GM12878 (cell line): ENCODE data around the gene MAN2A1. TPM values are rescaled to one million over a fixed set of nuclear protein-coding genes. Genes with fewer than 3 reads are reported as not detected.

Experiments used
- ATAC-seq: fragments of 200-7000 bp; cut with Tn5 transposase; 3 replicates; pipeline ENCODE4 v1.9.1; 2020; ENCODE audit warnings: mild to moderate bottlenecking, moderate library complexity
- BruUV-seq: library from RNA; stranded (reverse); fragments of 400-500 nt; replicated peaks from 2 replicates; lab custom pipeline; 2021; lab: Mats Ljungman, UMichigan
- CTCF ChIA-PET: fragments of 300-600 bp; sonication (Branson Sonifier 250); formaldehyde crosslinking; extraction: SDS; loops from one replicate; lab custom pipeline; 2021; ENCODE audit warnings: inconsistent platforms; lab: Yijun Ruan, JAX
- POLR2A ChIA-PET: fragments of 350-600 bp; formaldehyde crosslinking; extraction: SDS; loops from one replicate; lab custom pipeline; 2021; ENCODE audit warnings: inconsistent platforms; lab: Charles Lee
- RAD21 ChIA-PET: fragments of 300-600 bp; sonication (Branson Sonifier 250); formaldehyde crosslinking; loops from one replicate; lab custom pipeline; 2023; ENCODE audit warnings: antibody characterized with exemption; ENCODE audit not compliant: unreplicated experiment; lab: Charles Lee
- SMC1A ChIA-PET: fragments of 300-600 bp; sonication (Branson Sonifier 250); formaldehyde crosslinking; loops from one replicate; lab custom pipeline; 2023; ENCODE audit not compliant: unreplicated experiment, uncharacterized antibody; lab: Charles Lee
- DNase-seq: peaks from one replicate; pipeline ENCODE4 v3.0.0-alpha.2; 2011; ENCODE audit warnings: low read depth, low spot score
- FAIRE-seq: peaks from 3 replicates; lab custom pipeline; 2011; peaks lifted over from hg19 to GRCh38; lab: Jason Lieb, UNC
- H2AFZ ChIP-seq: 2 replicates; pipeline ENCODE4 v1.6.0; 2011; ENCODE audit warnings: low read depth, low read length, control low read depth; ENCODE audit not compliant: control insufficient read depth
- H3K27ac ChIP-seq: 2 replicates; pipeline ENCODE4 v1.5.1; 2011; ENCODE audit warnings: control low read depth; ENCODE audit not compliant: control insufficient read depth, insufficient read depth
- H3K27me3 ChIP-seq, 2 experiments: replicated peaks in 1 of 2; 2 replicates each; pipeline versions ENCODE4 v1.6.0 to v1.6.1; 2011; ENCODE audit warnings: low read length in 1 of 2; ENCODE audit not compliant: control insufficient read depth in 2 of 2, insufficient read depth in 2 of 2
- H3K36me3 ChIP-seq, 2 experiments: 2 replicates each; pipeline ENCODE4 v1.5.1; 2011; ENCODE audit warnings: low read length in 1 of 2; ENCODE audit not compliant: control insufficient read depth in 2 of 2, insufficient read depth in 2 of 2
- H3K4me1 ChIP-seq: 2 replicates; pipeline ENCODE4 v1.6.1; 2011; ENCODE audit warnings: mild to moderate bottlenecking, low read length, moderate library complexity, mixed read lengths; ENCODE audit not compliant: control insufficient read depth, insufficient read depth
- H3K4me2 ChIP-seq: 2 replicates; pipeline ENCODE4 v1.6.0; 2011; ENCODE audit warnings: control low read depth; ENCODE audit not compliant: control insufficient read depth, insufficient read depth
- H3K4me3 ChIP-seq: fragments of 200-600 bp; sonication (generic); 2 replicates; pipeline ENCODE4 v1.5.1; 2016
- H3K79me2 ChIP-seq: 2 replicates; pipeline ENCODE4 v1.6.0; 2011; ENCODE audit warnings: low read length; ENCODE audit not compliant: control insufficient read depth, insufficient read depth
- H3K9ac ChIP-seq: 2 replicates; pipeline ENCODE4 v1.8.0; 2011; ENCODE audit warnings: low read length, control low read depth, mixed read lengths; ENCODE audit not compliant: control insufficient read depth, insufficient read depth
- H3K9me3 ChIP-seq: replicated peaks from 3 replicates; pipeline ENCODE4 v1.5.1; 2011; ENCODE audit warnings: mild to moderate bottlenecking, low read length; ENCODE audit not compliant: control insufficient read depth, insufficient read depth
- H4K20me1 ChIP-seq: 2 replicates; pipeline ENCODE4 v1.6.0; 2011; ENCODE audit not compliant: control insufficient read depth, insufficient read depth
- ASH2L ChIP-seq: fragments of 300-600, 200-600 bp; sonication (generic); IDR thresholded peaks from 2 replicates; pipeline ENCODE4 v1.6.1; 2017; ENCODE audit warnings: low read depth, mild to moderate bottlenecking, borderline replicate concordance
- BRCA1 ChIP-seq: IDR thresholded peaks from 2 replicates; pipeline ENCODE4 v1.6.1; 2011; ENCODE audit warnings: low read depth, low read length, improper control_type of control experiment
- CBX3 ChIP-seq: fragments of 200-600 bp; sonication (generic); IDR thresholded peaks from 2 replicates; pipeline ENCODE4 v1.6.1; 2016; ENCODE audit warnings: low read depth, borderline replicate concordance
- CUX1 ChIP-seq: IDR thresholded peaks from 2 replicates; pipeline ENCODE4 v1.6.1; 2012; ENCODE audit warnings: improper control_type of control experiment, low read depth, low read length; ENCODE audit not compliant: insufficient replicate concordance
- DPF2 ChIP-seq: fragments of 450-650 bp; IDR thresholded peaks from 2 replicates; pipeline ENCODE4 v1.6.1; 2017; ENCODE audit warnings: mild to moderate bottlenecking
- EZH2 ChIP-seq: IDR thresholded peaks from 2 replicates; pipeline ENCODE4 v1.6.1; 2012; ENCODE audit warnings: low read depth, mild to moderate bottlenecking, control low read depth, inconsistent platforms, low read length, borderline replicate concordance; ENCODE audit not compliant: control insufficient read depth
- IRF5 ChIP-seq: fragments of 450-650 bp; IDR thresholded peaks from 2 replicates; pipeline ENCODE4 v1.6.1; 2017; ENCODE audit warnings: borderline replicate concordance
- RELB ChIP-seq: fragments of 450-650 bp; IDR thresholded peaks from 2 replicates; pipeline ENCODE4 v1.6.1; 2017; ENCODE audit warnings: low read depth, mild to moderate bottlenecking, moderate library complexity
- SPI1 ChIP-seq: IDR thresholded peaks from 2 replicates; pipeline ENCODE4 v1.6.1; 2011; ENCODE audit warnings: low read depth, mild to moderate bottlenecking, low read length, moderate library complexity, borderline replicate concordance; ENCODE audit not compliant: insufficient read depth
- WGBS: methylation state at CpG from one replicate; pipeline ENCODE4 v1.1.6; 2016; ENCODE audit warnings: low lambda C conversion rate; ENCODE audit not compliant: insufficient replicate concordance, insufficient coverage; ENCODE audit errors: missing lambda C conversion rate; 5-methylcytosine and 5-hydroxymethylcytosine counted together
- in situ Hi-C: fragments of 300-500 bp; cut with MboI; formaldehyde crosslinking; loops from 9 replicates; pipeline ENCODE4 v1.14.3; 2018; ENCODE audit warnings: mixed read lengths
- intact Hi-C: fragments of 100-400 bp; cut with micrococcal nuclease; formaldehyde crosslinking; loops from one replicate; pipeline ENCODE4 v1.14.2; 2022; ENCODE audit not compliant: unreplicated experiment
- polyA plus RNA-seq, 11 experiments: library from polyadenylated mRNA; depleted of rRNA in 4 of 11; unstranded in 6 of 11; stranded (reverse) in 5 of 11; fragments of >200 nt; fragmentation: Nextera tagmentation in 4 of 11; fragmentation: Illumina TruSeq in 1 of 11; extraction: Ambion mirVana in 4 of 11; extraction: Trizol in 1 of 11; gene quantifications; 1 replicate in 1 of 11; 2 replicates in 10 of 11; pipeline versions ENCODE4 v1.2.1 to v1.2.3, GENCODE V29; 2011 to 2016; ENCODE audit warnings: inconsistent platforms in 2 of 11, missing spikeins in 2 of 11, low read depth in 1 of 11
- total RNA-seq, 4 experiments: library from RNA; depleted of rRNA in 3 of 4; stranded (reverse); fragments of >200 nt in 3 of 4; fragmentation: Illumina TruSeq in 1 of 4; extraction: Trizol in 1 of 4; gene quantifications; 2 replicates each; pipeline versions ENCODE4 v1.2.1 to v1.2.3, GENCODE V29; 2013 to 2021

The MAN2A1 gene
- total and polyA plus RNA-seq, 10 of the 15 experiments (the other 5 are each of a cell fraction or from before 2014, with no cell fraction given) = 4.2 to 27.9 (median 10.5) TPM

GRCh38 chr5:109900911-109901627, 211.3 kb downstream of the MAN2A1 start (continued):
- TF ChIP-seq ASH2L = no peak
- no peak for TF ChIP-seq BRCA1

- no peak for FAIRE-seq
- Histone ChIP-seq H2AFZ (no peak overlapping the region), H3K4me1 (no peaks in the 10 kb centered on the region), H3K4me3 (no peak overlapping the region), H3K27me3 (no peaks in the 10 kb centered on the region), H3K4me2 (no peak overlapping the region), H3K27ac (no peak overlapping the region), H3K36me3 (no peaks in the 10 kb centered on the region), H3K79me2 (no peaks in the 10 kb centered on the region), H3K9me3 (no peaks in the 10 kb centered on the region), H4K20me1 (no peaks in the 10 kb centered on the region), H3K9ac (no peak overlapping the region)
- POLR2A ChIA-PET = no interaction called here
- in situ Hi-C loops = no loop called here
- SMC1A ChIA-PET = no interaction called here
- CTCF ChIA-PET = no interaction called here
- RAD21 ChIA-PET = no interaction called here
- 0% methylated on average over 1 of the region's 1 CpG for WGBS
- no TSS peak for BruUV-seq
- ATAC-seq = no peak
- intact Hi-C loops = no loop called here
- DNase-seq = no peak
- TF ChIP-seq EZH2 (no peak), IRF5 (no peak), CUX1 (no peak), DPF2 (no peak), SPI1 (no peak), RELB (no peak), CBX3 (no peak)
Measured at GRCh38 chr5:109901628-109901981, 211.9 kb downstream of the MAN2A1 start.
